ENCODE measurements around the gene SKI. TPM values are rescaled to one million over a fixed set of nuclear protein-coding genes. Genes with fewer than 3 reads are reported as not detected.

SKI gene
- total and polyA plus RNA-seq, 2 experiments from 2014 or later = 9.3 to 66.8 TPM

DNA sequence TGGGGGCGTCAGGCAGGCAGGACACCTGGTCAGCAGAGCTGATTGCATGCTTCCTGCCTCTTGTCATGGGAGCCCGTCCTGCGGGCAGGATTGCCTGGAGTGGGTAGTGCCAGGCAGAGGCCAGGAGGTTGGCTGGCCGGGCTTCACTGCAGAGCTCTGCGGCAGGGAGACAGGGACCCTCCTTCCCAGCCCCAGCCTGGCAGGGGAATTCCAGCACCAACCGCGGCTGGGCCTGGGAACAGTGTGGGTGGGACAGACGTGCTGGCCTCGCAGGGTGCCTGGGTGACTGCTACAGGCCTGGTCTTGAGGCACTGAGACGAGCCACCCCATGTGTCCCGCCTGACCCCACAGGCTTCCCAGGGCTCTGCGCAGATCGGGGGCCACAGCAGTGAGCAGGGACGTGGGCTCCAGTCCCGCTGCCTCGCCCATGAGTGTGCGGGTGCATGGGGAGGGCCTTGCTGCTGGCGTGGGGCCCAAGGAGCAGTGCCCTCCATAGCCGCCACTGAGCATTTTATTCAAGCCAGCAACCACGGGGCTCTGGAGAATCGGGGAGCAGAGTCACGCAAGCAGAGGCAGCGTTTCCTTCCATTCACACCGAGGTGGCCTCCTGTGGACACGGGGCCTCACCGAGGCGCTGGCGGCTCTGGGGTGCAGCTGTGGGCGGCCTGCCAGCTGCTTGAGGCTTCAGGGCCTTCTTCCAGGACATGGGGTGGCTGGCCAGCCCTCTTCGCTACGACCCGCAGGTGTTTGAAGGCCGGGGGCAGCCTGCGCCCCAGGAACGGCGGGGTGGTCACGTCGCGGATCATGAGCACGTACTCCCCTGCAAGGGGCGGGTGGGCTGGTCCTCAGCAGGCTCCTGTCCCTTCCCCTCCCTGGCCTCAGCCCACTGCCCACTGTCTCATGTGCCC, 92.9 kb downstream of the SKI start:
- Histone ChIP-seq H3K4me3 (no peak overlapping the region), H3F3A (replicated peaks; ENCODE audit: low read depth) (no peaks in the 10 kb centered on the region), H3K9me2 (ENCODE audit: insufficient read depth) (no peaks in the 10 kb centered on the region), H3K4me2 (no peak overlapping the region), H3K36me3 (ENCODE audit: insufficient read depth) (no peaks in the 10 kb centered on the region), H2AFZ (no peak overlapping the region), H3K27ac (ENCODE audit: low read depth) (no peak overlapping the region), H3K4me1 (ENCODE audit: insufficient read depth) (peaks cover 4% of the 10 kb centered on the region; the same call in 1 of the 2 replicates), H3K27me3 (ENCODE audit: insufficient read depth) (no peaks in the 10 kb centered on the region), H3K79me2 (replicated peaks; ENCODE audit: insufficient read depth) (no peaks in the 10 kb centered on the region), H4K20me1 (replicated peaks; ENCODE audit: insufficient read depth) (no peaks in the 10 kb centered on the region)
- H3K4me1 Mint-ChIP-seq = peaks cover 6% of the 10 kb centered on the region
- no peaks in the 10 kb centered on the region; the same call in 2 of the 3 replicates for H3K36me3 Mint-ChIP-seq (ENCODE audit: low read depth)
- H3K27ac Mint-ChIP-seq = no peak overlapping the region
- ATAC-seq (no peak), DNase-seq (ENCODE audit: low spot score) (no peak)
- no peak overlapping the region for H3K4me3 Mint-ChIP-seq
- H3K27me3 Mint-ChIP-seq (ENCODE audit: insufficient read depth, low read depth, poor library complexity) = peaks cover 7% of the 10 kb centered on the region
- TF ChIP-seq EZH2phosphoT487 (IDR thresholded peaks at IDR 0.05; ENCODE audit: unreplicated experiment) (no peak), STAT1 (IDR thresholded peaks at IDR 0.05; ENCODE audit: unreplicated experiment) (no peak), ZNF114 (CRISPR knock-in tag; IDR thresholded peaks at IDR 0.05) (no peak), ZNF331 (CRISPR knock-in tag; IDR thresholded peaks at IDR 0.05; ENCODE audit: low read depth) (no peak), CREB1 (CRISPR knock-in tag; IDR thresholded peaks at IDR 0.05; ENCODE audit: low read depth) (no peak), EZH2 (IDR thresholded peaks at IDR 0.05; ENCODE audit: low read depth, unreplicated experiment) (no peak), POLR2AphosphoS5 (IDR thresholded peaks at IDR 0.05; ENCODE audit: low read depth) (no peak), JUNB (IDR thresholded peaks at IDR 0.05; ENCODE audit: unreplicated experiment) (no peak), NANOG (IDR thresholded peaks at IDR 0.05; ENCODE audit: borderline replicate concordance) (no peak)
- TF ChIP-seq, protein P1, sequence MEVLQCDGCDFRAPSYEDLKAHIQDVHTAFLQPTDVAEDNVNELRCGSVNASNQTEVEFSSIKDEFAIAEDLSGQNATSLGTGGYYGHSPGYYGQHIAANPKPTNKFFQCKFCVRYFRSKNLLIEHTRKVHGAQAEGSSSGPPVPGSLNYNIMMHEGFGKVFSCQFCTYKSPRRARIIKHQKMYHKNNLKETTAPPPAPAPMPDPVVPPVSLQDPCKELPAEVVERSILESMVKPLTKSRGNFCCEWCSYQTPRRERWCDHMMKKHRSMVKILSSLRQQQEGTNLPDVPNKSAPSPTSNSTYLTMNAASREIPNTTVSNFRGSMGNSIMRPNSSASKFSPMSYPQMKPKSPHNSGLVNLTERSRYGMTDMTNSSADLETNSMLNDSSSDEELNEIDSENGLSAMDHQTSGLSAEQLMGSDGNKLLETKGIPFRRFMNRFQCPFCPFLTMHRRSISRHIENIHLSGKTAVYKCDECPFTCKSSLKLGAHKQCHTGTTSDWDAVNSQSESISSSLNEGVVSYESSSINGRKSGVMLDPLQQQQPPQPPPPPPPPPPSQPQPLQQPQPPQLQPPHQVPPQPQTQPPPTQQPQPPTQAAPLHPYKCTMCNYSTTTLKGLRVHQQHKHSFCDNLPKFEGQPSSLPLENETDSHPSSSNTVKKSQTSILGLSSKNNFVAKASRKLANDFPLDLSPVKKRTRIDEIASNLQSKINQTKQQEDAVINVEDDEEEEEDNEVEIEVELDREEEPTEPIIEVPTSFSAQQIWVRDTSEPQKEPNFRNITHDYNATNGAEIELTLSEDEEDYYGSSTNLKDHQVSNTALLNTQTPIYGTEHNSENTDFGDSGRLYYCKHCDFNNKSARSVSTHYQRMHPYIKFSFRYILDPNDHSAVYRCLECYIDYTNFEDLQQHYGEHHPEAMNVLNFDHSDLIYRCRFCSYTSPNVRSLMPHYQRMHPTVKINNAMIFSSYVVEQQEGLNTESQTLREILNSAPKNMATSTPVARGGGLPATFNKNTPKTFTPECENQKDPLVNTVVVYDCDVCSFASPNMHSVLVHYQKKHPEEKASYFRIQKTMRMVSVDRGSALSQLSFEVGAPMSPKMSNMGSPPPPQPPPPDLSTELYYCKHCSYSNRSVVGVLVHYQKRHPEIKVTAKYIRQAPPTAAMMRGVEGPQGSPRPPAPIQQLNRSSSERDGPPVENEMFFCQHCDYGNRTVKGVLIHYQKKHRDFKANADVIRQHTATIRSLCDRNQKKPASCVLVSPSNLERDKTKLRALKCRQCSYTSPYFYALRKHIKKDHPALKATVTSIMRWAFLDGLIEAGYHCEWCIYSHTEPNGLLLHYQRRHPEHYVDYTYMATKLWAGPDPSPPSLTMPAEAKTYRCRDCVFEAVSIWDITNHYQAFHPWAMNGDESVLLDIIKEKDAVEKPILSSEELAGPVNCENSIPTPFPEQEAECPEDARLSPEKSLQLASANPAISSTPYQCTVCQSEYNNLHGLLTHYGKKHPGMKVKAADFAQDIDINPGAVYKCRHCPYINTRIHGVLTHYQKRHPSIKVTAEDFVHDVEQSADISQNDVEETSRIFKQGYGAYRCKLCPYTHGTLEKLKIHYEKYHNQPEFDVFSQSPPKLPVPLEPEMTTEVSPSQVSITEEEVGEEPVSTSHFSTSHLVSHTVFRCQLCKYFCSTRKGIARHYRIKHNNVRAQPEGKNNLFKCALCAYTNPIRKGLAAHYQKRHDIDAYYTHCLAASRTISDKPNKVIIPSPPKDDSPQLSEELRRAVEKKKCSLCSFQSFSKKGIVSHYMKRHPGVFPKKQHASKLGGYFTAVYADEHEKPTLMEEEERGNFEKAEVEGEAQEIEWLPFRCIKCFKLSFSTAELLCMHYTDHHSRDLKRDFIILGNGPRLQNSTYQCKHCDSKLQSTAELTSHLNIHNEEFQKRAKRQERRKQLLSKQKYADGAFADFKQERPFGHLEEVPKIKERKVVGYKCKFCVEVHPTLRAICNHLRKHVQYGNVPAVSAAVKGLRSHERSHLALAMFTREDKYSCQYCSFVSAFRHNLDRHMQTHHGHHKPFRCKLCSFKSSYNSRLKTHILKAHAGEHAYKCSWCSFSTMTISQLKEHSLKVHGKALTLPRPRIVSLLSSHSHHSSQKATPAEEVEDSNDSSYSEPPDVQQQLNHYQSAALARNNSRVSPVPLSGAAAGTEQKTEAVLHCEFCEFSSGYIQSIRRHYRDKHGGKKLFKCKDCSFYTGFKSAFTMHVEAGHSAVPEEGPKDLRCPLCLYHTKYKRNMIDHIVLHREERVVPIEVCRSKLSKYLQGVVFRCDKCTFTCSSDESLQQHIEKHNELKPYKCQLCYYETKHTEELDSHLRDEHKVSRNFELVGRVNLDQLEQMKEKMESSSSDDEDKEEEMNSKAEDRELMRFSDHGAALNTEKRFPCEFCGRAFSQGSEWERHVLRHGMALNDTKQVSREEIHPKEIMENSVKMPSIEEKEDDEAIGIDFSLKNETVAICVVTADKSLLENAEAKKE (CRISPR knock-in tag; IDR thresholded peaks at IDR 0.05) = no peak
- TF ChIP-seq, protein P2, sequence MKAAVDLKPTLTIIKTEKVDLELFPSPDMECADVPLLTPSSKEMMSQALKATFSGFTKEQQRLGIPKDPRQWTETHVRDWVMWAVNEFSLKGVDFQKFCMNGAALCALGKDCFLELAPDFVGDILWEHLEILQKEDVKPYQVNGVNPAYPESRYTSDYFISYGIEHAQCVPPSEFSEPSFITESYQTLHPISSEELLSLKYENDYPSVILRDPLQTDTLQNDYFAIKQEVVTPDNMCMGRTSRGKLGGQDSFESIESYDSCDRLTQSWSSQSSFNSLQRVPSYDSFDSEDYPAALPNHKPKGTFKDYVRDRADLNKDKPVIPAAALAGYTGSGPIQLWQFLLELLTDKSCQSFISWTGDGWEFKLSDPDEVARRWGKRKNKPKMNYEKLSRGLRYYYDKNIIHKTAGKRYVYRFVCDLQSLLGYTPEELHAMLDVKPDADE (IDR thresholded peaks at IDR 0.05) = no peak
- TF ChIP-seq, protein P3, sequence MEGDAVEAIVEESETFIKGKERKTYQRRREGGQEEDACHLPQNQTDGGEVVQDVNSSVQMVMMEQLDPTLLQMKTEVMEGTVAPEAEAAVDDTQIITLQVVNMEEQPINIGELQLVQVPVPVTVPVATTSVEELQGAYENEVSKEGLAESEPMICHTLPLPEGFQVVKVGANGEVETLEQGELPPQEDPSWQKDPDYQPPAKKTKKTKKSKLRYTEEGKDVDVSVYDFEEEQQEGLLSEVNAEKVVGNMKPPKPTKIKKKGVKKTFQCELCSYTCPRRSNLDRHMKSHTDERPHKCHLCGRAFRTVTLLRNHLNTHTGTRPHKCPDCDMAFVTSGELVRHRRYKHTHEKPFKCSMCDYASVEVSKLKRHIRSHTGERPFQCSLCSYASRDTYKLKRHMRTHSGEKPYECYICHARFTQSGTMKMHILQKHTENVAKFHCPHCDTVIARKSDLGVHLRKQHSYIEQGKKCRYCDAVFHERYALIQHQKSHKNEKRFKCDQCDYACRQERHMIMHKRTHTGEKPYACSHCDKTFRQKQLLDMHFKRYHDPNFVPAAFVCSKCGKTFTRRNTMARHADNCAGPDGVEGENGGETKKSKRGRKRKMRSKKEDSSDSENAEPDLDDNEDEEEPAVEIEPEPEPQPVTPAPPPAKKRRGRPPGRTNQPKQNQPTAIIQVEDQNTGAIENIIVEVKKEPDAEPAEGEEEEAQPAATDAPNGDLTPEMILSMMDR (conservative IDR thresholded peaks at IDR 0.05; ENCODE audit: low read depth in 2 of 2) = no peak
- TF ChIP-seq, protein P4, sequence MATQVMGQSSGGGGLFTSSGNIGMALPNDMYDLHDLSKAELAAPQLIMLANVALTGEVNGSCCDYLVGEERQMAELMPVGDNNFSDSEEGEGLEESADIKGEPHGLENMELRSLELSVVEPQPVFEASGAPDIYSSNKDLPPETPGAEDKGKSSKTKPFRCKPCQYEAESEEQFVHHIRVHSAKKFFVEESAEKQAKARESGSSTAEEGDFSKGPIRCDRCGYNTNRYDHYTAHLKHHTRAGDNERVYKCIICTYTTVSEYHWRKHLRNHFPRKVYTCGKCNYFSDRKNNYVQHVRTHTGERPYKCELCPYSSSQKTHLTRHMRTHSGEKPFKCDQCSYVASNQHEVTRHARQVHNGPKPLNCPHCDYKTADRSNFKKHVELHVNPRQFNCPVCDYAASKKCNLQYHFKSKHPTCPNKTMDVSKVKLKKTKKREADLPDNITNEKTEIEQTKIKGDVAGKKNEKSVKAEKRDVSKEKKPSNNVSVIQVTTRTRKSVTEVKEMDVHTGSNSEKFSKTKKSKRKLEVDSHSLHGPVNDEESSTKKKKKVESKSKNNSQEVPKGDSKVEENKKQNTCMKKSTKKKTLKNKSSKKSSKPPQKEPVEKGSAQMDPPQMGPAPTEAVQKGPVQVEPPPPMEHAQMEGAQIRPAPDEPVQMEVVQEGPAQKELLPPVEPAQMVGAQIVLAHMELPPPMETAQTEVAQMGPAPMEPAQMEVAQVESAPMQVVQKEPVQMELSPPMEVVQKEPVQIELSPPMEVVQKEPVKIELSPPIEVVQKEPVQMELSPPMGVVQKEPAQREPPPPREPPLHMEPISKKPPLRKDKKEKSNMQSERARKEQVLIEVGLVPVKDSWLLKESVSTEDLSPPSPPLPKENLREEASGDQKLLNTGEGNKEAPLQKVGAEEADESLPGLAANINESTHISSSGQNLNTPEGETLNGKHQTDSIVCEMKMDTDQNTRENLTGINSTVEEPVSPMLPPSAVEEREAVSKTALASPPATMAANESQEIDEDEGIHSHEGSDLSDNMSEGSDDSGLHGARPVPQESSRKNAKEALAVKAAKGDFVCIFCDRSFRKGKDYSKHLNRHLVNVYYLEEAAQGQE (IDR thresholded peaks at IDR 0.05; ENCODE audit: unreplicated experiment) = no peak
- H3K9me3 Mint-ChIP-seq = no peaks in the 10 kb centered on the region; the same call in 2 of the 3 replicates

All from GM23338 (cell line).